ENCODE results near the gene FXYD6.

The FXYD6 gene

GRCh38 chr11:117910525-117910924 is 34.1 kb upstream of the FXYD6 start:
- no peak for DNase-seq (ENCODE audit: low spot score)

- DNase-seq (ENCODE audit: low spot score) = no peak
These were observed 33.3 kb upstream of the FXYD6 start for GRCh38 chr11:117909611-117910382.

- DNase-seq (ENCODE audit: low spot score) = no peak
These were observed 32.6 kb upstream of the FXYD6 start for GRCh38 chr11:117908959-117909610.

GRCh38 chr11:117908109-117908895 is 31.8 kb upstream of the FXYD6 start:
- no peak for DNase-seq (ENCODE audit: low spot score)

GRCh38 chr11:117907276-117908108 is 31.0 kb upstream of the FXYD6 start:
- DNase-seq (ENCODE audit: low spot score) = peak; percentile 76

- no peak for DNase-seq (ENCODE audit: low spot score)
These were observed 30.3 kb upstream of the FXYD6 start for GRCh38 chr11:117906710-117907109.

- no peak for DNase-seq (ENCODE audit: low spot score)
These were observed 29.7 kb upstream of the FXYD6 start for GRCh38 chr11:117906126-117906525.

- DNase-seq (ENCODE audit: low spot score) = no peak
These were observed 29.1 kb upstream of the FXYD6 start for GRCh38 chr11:117905524-117905923.

GRCh38 chr11:117903505-117904382 is 27.3 kb upstream of the FXYD6 start:
- no peak for DNase-seq (ENCODE audit: low spot score)

- no peak for DNase-seq (ENCODE audit: low spot score)
These were observed 25.8 kb upstream of the FXYD6 start for GRCh38 chr11:117902001-117902845.

- no peak for DNase-seq (ENCODE audit: low spot score)
These were observed 25.1 kb upstream of the FXYD6 start for GRCh38 chr11:117901601-117902000.

- DNase-seq (ENCODE audit: low spot score) = no peak
These were observed 24.4 kb upstream of the FXYD6 start for GRCh38 chr11:117900720-117901440.

- peak; percentile 56 for DNase-seq (ENCODE audit: low spot score)
These were observed 23.7 kb upstream of the FXYD6 start for GRCh38 chr11:117900121-117900648.

- DNase-seq (ENCODE audit: low spot score) = no peak
These were observed 21.6 kb upstream of the FXYD6 start for GRCh38 chr11:117898059-117898458.

- DNase-seq (ENCODE audit: low spot score) = no peak
These were observed 16.2 kb upstream of the FXYD6 start for GRCh38 chr11:117892651-117893050.

- DNase-seq (ENCODE audit: low spot score) = no peak
These were observed 14.9 kb upstream of the FXYD6 start for GRCh38 chr11:117891362-117891761.

- DNase-seq (ENCODE audit: low spot score) = no peak
These were observed 11.7 kb upstream of the FXYD6 start for GRCh38 chr11:117888139-117888566.

GRCh38 chr11:117887431-117888138 is 11.1 kb upstream of the FXYD6 start:
- DNase-seq (ENCODE audit: low spot score) = no peak
